SH-SY5Y (cell line): ENCODE results near the gene EGFR.
A peak's percentile ranks its signal among the peaks of the same experiment; 100 is the strongest.

ENCODE experiments used
- GATA2 ChIP-seq: IDR thresholded peaks from 2 replicates; pipeline ENCODE4 v1.6.1; 2011; ENCODE audit warnings: mild to moderate bottlenecking, low read depth, low read length
- GATA3 ChIP-seq: IDR thresholded peaks from 2 replicates; pipeline ENCODE4 v1.6.1; 2011; ENCODE audit warnings: low read depth, mild to moderate bottlenecking, low read length, moderate library complexity

DNA sequence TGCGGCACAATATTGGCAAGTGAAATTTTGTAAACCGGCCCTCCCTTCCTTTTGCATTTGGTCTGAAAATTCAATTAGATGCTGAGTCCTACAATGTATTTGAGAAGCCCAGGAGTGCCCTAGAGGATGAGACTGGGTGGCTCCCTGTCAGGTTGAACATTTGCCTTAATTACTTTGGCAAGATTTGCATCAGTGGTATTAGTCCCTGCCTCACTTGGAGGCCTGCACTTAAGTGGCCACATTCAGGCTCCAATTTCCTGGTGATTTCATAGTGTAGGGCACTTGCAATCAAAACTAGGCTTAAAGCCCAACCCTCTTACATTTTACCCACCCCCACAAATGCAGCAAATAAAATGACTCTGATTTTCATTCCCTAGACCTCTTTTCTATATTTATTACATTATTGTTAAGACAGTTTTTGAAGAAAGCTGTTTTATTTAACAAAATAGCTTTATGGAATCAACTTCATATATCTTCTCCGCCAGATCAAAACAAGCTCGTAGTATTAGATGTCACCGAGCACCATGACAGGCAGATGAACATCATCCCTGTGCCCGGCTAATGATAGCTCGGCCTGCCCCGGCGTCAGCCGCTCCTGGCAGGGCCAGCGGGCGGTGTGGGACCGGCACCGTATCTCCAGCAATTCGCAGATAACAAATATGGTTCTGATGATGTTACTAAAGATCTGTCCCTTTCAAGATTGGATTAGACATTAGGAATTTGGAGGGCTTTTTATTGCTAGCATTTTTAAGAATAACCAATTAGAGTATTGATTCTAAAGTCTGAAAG is 73.6 kb downstream of the EGFR start:
- TF ChIP-seq GATA3 (no peak), GATA2 (peak; percentile 67)
